Measurements from ENCODE around the gene PEX5.
"Not testable (repeated sequence)": the region's sequence is repeated elsewhere in the genome, so short reads cannot be mapped to it uniquely, and the experiment has no call there.

DNA sequence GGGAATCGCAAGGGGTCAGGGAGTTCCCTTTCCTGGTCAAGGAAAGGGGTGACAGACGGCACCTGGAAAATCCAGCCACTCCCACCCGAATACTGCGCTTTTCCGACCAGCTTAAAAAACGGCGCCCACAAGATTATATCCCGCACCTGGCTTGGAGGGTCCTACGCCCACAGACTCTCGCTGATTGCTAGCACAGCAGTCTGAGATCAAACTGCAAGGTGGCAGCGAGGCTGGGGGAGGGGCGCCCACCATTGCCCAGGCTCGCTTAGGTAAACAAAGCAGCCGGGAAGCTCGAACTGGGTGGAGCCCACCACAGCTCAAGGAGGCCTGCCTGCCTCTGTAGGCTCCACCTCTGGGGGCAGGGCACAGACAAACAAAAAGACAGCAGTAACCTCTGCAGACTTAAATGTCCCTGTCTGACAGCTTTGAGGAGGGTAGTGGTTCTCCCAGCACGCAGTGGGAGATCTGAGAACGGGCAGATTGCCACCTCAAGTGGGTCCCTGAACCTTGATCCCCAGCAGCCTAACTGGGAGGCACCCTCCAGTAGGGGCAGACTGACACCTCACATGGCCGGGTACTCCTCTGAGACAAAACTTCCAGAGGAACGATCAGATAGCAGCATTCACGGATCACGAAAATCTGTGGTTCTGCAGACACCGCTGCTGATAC, 62.0 kb downstream of the PEX5 start:
- TF ChIP-seq, protein P1, sequence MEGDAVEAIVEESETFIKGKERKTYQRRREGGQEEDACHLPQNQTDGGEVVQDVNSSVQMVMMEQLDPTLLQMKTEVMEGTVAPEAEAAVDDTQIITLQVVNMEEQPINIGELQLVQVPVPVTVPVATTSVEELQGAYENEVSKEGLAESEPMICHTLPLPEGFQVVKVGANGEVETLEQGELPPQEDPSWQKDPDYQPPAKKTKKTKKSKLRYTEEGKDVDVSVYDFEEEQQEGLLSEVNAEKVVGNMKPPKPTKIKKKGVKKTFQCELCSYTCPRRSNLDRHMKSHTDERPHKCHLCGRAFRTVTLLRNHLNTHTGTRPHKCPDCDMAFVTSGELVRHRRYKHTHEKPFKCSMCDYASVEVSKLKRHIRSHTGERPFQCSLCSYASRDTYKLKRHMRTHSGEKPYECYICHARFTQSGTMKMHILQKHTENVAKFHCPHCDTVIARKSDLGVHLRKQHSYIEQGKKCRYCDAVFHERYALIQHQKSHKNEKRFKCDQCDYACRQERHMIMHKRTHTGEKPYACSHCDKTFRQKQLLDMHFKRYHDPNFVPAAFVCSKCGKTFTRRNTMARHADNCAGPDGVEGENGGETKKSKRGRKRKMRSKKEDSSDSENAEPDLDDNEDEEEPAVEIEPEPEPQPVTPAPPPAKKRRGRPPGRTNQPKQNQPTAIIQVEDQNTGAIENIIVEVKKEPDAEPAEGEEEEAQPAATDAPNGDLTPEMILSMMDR (IDR thresholded peaks at IDR 0.05; ENCODE audit: control extremely low read depth in 1 of 3, insufficient read depth in 1 of 3, low read depth in 1 of 3, low read length in 3 of 3): not testable (repeated sequence)
- TF ChIP-seq ZNF274 (IDR thresholded peaks at IDR 0.05; ENCODE audit: borderline replicate concordance, extremely low read depth, low read length); EZH2 (IDR thresholded peaks at IDR 0.05; ENCODE audit: low read depth, low read length, severe bottlenecking); CREB1 (IDR thresholded peaks at IDR 0.05); RAD21 (IDR thresholded peaks at IDR 0.05 in 1 of 2, conservative IDR thresholded peaks at IDR 0.05 in 1 of 2; ENCODE audit: low read depth in 2 of 2, low read length in 2 of 2); POLR2A (IDR thresholded peaks at IDR 0.05; ENCODE audit: control extremely low read depth in 1 of 2, low read depth in 2 of 2, low read length in 2 of 2); GABPA (IDR thresholded peaks at IDR 0.05; ENCODE audit: borderline replicate concordance, insufficient read depth, low read length); TAF1 (IDR thresholded peaks at IDR 0.05; ENCODE audit: low read depth, low read length); CEBPB (IDR thresholded peaks at IDR 0.05; ENCODE audit: low read depth, low read length): not testable (repeated sequence)
- TF ChIP-seq, protein P2, sequence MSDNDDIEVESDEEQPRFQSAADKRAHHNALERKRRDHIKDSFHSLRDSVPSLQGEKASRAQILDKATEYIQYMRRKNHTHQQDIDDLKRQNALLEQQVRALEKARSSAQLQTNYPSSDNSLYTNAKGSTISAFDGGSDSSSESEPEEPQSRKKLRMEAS (IDR thresholded peaks at IDR 0.05): not testable (repeated sequence)
